ENCODE data around the gene OBP2B.
"Not testable (repeated sequence)": the region's sequence is repeated elsewhere in the genome, so short reads cannot be mapped to it uniquely, and the experiment has no call there.

OBP2B gene

DNA sequence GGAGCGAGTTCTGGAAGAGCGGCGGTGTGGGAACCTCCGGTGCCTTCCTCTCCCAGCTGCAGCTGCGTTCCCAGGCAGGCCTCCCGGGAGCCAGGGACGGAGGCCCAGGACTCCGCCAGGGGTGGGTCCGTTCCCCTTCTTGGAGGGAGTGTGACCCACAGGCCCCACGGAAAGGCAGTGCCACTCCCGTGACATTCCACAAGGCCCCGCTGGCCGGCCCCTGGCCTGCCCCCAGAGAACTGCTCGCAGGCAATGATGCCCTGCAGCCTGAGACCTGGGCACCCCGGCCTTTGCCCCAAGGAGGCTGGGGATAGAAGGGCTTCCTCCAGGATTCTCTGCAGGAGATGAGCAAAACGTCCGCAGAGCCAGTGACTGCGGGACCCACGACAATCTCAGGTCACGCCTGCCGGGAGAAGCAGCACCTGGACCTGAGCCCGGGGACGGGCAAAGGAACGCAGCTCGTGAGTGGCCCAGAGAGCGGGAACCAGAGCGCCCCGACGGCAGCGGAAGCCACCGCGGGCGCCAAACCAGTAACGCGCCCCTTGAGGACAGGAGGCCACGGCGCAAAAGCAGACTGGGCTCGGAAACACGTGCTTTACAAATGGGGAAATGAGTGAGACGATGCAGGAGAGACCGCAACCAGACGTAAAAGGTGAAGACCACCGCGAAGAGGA lies 9.3 kb downstream of the OBP2B start:
- DNase-seq, result peak; percentile 14

- DNase-seq, result no peak
Measured at GRCh38 chr9:133195029-133195428, 14.0 kb downstream of the OBP2B start.

DNA sequence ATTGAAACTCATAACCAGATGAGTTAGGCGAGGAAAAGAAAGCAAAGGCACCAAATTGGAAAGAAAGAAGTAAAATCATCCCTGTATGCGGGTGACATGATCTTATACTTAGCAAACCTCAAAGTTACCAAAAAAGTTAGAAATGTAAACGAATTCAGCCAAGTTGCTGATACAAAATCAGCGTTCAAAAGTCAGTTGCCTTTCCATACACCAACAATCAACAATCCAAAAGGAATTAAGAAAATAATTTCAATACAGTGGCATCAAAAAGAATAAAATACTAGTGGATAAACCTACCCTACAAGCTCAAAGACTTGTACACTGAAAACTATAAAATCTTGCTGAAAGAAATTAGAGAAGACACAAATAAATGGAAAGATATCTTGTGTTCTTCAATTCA lies 14.5 kb downstream of the OBP2B start:
- DNase-seq, result no peak

DNA sequence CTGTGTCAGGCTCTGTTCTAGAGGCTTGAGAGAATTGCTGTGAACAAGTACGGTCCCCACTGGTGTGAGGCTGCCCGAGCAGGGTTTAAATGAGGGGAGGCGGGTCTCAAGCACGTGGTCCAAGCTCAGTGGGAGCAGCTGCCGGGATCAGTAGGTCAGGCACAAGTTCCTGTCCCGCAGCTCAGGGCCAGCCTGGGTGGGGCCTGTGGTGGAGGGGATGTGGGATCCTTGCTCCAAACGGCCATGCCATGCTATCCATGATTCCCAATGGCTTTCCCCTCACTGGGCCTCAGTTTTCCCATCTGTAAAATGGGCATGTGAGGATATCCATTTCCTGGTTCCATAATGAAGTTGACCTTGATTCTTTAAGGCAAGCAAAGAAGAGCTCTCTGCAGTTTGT lies 17.1 kb downstream of the OBP2B start:
- DNase-seq, result no peak

DNA sequence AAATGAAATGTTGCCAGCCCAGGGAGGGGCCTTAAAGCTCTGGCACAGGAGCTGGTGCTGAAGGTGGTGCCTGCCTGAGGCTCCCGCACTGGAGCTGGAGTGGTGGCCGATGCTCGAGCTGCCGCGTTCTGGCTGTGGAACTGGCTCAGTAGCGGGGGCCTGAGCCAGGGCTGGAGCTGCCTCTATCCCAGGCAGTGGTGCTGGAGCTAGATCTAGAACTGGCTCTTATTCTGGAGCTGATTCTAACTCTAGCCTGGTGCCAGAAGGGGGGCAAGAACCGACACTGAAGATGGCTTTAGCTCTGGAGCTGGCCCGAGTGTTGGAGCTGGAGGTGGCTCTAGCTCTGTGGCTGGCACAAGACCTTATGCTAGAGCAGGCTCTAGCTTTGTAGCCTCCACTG lies 19.2 kb downstream of the OBP2B start:
- DNase-seq, result no peak

DNA sequence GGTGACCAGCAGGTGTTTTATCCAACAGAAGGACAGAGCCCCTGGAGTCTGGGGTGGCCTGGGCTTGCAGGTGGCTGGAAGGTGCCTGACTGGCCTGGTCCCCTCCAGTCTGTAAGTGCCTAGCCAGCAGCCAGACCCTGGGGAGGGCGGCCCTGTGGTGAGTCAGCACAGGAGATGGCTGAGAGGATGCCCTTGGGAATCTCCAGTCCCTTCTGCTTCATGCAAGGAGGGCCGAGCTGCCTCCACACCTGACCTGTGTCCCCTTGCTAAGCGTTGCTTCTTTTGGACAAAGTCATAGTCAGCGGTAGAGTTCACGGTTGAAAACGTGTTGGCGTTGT lies 20.2 kb downstream of the OBP2B start:
- no peak for DNase-seq

DNA sequence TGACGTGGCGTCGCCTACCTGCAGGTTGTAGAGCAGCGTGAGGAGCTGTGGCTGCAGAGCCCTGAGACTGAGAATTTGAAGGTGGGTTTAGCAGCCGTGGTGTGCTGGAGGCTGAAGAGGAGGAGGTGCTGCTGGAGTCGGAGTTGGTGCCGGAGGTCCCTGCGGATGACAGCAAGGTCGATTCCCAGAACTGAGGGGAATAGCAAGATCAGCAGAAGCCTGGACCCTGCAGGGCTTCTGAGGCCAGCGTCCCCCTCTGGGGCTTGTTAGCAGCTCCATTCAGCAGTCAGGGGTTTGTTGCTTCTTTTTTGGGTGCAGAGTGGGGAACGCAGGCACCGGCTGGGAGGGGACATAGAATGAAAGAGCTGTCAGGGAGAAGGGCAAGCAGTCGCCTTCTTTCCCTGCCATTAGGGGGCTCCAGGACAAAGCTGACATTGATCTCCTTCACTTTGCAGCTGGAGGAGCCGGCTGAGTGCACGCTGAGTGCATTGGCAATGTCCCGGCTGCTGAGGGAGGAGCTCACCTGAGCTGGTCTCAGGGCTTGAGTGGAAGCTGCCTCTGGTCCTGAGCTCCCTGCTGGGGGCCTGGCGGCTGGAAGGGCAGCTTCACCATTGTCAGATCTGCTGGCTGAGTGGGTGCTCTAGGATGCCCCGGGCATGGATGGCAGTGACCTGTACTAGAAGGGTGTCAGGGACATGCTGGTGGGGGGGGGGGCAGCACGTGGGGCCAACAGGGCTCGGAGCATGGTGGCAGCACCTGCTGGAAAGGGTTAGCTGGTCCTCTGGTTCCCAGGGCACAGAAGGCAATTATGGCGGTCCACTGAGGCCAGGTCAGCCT lies 20.8 kb downstream of the OBP2B start:
- no peak for DNase-seq

GRCh38 chr9:133187561-133188005 lies 21.5 kb downstream of the OBP2B start:
- no peak for DNase-seq

DNA sequence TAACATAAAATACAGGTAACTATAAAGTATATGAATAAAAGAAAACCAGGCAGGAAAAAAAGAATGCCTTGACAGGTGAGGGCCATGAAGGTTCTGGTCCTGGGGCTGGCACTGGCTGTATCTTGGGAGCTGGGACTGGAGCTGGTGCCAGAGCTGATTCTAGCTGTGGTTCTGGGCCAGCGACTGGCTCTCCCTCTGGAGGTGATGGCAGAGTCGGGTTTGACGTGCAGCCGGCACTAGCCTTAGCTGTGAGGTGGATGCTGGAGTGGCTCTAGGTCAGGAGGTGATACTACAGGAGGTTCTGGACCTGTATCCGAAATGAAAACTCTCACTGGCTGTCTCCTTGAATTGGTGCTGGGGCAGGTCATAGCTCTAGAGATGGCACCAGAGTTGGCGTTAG lies 22.3 kb downstream of the OBP2B start:
- DNase-seq, result no peak

GRCh38 chr9:133184971-133185370 lies 24.1 kb downstream of the OBP2B start:
- DNase-seq, result no peak

- no peak for DNase-seq
Measured at GRCh38 chr9:133182151-133182550, 26.9 kb downstream of the OBP2B start.

DNA sequence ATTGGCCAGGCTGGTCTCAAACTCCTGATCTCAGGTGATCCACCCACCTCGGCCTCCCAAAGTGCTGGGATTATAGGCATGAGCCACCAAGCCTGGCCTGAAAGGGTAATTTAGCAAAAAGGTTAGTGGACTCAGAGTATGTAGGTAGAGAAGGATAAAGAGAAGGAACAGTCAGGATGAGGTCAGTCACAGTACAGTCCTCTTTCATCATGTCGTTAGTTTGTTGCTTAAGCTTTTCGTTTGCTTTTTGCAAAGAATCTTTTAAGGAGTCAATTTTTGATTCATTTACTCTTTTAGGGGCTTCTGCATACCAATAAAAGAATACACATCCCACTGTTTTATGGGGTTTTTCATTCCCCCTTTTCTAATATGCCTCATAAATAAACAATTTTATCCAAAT lies 27.5 kb downstream of the OBP2B start:
- DNase-seq, result no peak

DNA sequence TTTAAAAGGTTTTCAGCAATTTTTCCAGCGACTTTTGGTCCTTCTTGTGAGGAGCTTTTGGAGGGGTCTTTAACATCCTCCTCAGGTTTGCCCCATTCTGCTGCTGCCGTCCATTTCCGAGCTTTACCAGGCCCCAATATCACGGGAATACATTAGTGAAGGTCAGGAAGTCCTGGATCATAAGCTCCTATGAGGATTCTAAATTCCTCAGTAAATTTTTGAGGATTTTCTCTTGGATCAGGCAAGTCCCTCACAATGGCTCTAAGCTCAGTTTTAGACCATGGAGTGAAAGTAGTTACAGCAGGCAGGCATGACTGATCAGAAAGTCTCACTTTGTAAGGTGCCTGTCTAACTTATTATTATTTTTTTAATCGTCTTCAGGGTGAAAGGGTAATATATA lies 28.1 kb downstream of the OBP2B start:
- no peak for DNase-seq

DNA sequence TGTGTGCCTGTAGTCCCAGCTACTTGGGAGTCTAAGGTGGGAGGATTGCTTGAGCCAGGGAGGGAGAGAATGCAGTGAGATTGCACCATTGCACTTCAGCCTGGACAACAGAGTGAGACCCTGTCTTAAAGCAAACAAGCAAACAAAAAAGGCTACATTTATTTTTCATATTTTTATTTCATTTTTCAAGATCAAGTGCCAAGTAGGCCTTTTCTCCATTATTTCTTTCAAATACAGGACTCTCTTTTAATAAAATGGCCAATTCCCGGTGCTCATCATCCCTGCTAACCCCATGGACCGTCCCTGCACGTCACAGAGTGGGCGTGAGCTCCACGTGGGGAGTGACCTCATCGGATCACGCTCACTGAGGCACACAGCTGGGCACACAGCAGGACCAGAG lies 36.0 kb downstream of the OBP2B start:
- no peak for DNase-seq

DNA sequence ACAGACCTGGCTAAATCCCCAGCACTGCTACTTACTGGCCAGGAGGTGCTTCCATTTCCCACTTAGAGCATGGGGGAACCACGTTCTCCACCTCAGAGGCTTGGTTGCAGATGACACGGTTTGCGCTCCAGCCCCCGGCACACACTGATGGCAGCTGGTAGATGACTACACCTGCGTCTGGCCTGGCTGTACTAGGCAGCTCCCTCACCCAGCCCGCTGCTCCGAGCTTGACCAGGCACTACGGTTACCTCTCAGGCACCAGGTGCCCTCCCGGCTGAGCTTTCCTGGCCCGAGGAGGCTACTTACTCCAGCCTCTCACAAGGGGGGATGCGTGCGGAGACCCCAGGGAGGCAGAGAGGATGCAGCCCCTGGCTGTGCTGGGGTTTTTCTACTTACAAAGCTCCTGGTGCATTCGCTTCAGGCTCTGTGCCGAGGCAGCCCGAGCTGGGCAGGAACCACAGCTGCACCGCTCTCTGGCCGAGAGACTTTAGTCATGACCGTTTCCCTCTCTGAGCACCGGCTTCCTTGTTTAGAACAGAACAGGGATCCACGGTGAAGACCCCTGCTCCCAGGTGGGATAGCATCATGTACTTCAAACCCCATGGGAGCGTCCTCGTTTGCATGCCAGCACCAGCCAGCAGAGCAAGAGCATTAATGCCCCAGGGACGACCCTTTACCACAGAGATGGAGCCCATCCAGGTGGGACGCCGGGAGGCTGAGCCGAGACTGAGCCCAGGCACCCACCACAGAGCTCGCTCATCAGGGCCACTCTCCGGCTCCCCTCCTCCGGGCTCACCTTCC lies 37.7 kb downstream of the OBP2B start:
- DNase-seq, result no peak

GRCh38 chr9:133170716-133171115 lies 38.3 kb downstream of the OBP2B start:
- no peak for DNase-seq

DNA sequence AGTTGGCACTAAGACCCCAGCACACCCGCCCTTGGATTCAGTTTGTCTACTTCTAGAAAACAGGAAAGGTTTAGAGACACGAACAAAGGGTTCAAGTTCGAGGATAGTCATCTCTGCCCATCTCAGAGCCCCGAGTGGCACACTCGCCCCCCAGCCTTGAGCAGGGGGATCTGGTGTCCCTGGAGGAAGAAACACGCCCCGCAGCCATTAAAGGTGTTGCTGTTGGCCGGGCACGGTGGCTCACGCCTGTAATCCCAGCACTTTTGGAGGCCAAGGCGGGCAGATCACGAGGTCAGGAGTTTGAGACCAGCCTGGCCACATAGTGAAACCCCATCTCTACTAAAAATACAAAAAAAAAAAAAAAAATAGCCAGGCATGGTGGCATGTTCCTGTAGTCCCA lies 39.4 kb downstream of the OBP2B start:
- not testable (repeated sequence) for DNase-seq

DNA sequence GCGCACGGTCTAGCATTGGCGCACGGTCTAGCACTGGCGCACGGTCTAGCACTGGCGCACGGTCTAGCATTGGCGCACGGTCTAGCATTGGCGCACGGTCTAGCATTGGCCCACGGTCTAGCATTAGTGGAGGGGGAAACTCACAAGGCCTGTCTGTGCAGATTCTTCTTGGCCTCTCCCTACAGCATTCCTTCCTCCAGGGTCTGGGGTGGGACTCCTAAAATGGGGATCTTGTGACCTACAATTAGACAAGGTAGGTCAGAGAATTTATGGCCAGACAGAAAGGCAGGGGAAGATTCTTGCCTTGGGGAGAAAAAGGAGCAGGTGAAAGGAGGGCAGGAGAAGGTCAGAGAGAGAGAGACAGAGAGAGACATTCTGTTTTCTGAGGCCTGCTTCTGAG lies 39.9 kb downstream of the OBP2B start:
- no peak for DNase-seq

DNA sequence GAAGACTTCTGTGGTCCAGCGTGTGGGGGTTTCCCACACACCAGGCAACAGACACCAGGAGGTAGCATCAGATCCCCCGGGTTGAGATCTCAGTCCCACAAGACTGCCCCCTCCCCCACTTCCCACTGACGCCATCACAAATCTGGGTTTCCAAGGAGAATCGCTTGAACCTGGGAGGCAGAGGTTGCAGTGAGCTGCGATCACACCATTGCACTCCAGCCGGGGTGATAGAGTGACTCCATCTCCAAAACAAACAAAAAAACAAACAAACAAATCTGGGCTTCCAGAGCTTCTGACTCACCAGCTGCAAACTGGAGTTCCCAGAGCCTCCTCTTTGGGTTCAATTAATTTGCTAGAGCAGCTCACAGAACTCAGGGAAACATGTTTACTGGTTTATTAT lies 40.6 kb downstream of the OBP2B start:
- no peak for DNase-seq

DNA sequence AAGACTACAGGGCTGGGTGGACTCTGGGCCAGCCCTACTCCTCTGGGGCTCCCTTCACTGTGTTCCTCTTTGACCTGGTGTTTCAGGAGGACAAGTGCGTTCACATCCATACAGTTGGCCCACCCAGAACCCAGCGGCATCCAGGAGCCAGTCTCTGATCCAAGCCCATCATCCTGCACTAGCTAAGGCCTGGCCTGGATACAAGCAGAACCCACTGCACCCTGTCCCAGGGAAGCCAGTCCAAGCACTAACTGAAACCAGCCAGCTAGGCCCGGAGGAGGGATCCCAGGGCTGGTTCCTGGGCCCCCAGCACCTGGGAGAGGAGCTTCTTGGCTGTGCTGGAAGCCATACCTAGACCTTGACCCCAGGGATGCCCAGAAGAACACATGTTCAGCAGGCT lies 41.3 kb downstream of the OBP2B start:
- DNase-seq, result no peak

DNA sequence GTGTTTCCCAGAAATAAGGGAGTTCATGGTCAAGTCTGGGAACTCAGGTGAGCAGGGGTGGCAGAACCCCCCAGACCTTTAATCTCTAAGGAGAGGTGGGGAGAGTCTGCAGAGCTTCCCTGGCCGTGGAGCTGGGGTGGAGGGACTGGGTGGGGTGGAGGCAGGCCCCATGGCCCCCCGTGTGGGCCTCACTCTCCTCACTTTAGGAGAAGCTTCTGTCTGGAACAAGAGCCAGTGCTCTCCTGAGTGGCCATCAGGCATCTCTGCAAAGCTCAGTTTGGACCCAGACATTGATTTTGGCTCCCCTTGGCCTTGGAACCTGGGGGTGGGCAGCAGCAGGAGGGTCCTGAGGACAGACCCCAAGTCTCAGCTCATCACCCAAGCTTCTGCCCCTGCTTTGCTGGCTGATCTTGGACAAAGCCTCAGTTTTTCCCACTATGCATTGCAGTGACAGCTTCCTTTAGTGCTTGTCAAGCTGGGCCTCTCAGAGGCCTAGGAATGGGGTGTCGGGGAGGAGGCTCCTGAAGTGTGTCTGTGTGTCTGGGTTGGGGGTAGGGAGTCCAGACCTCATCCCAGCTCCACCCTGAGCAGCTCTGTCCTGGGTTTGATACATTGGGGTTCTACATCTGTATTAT lies 41.8 kb downstream of the OBP2B start:
- DNase-seq, result no peak

DNA sequence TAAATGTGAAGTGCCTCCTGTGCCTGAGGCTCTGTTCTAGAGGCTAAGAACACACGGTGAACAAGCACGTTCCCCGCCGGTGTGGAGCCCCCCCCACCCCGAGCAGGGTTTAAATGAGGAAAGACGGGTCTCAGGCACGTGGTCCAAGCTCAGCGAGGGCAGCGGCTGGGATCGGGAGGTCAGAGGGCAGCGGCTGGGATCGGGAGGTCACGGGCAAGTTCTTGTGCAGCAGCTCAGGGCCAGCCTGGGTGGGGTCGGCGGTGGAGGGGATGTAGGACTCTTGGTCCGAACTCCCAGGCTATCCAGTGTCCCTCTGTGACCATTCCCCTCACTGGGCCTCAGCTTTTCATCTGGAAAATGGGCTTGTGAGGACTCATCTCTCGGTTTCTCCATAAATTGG lies 42.7 kb downstream of the OBP2B start:
- no peak for DNase-seq

GRCh38 chr9:133165452-133165730 lies 43.7 kb downstream of the OBP2B start:
- no peak for DNase-seq

DNA sequence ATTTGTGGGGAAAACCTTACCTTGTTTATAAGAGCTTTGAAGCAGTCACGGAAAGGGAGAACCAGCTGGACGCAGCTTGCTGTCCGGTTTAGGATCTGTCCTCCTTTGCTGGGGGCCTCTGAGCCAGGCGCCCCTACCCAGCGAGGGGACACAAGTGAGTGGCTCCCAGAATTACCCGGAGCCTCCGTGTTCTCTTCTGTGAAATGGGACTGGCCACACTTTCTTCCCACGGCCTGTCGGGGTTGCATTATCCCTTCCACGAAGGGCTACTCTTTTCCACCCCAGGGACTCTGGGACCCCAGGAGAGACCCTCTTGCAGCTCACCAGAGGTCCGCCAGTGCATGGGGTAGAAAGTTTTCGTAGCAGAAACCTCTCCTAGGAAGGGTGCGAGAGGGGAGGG lies 44.9 kb downstream of the OBP2B start:
- no peak for DNase-seq
